Adipocyte (in vitro differentiated cells): Measurements from ENCODE around the gene RFX3.

Experiments
- DNase-seq: peaks from one replicate; pipeline ENCODE4 v3.0.0-alpha.2; 2015; ENCODE audit warnings: low read depth
- H3K27me3 ChIP-seq: replicated peaks from 2 replicates; pipeline ENCODE4 v1.7.0; 2013; ENCODE audit warnings: mild to moderate bottlenecking, low read length, moderate library complexity; ENCODE audit not compliant: control insufficient read depth, insufficient read depth
- H3K36me3 ChIP-seq: 2 replicates; pipeline ENCODE4 v1.7.0; 2013; ENCODE audit warnings: low read length, mild to moderate bottlenecking, moderate library complexity; ENCODE audit not compliant: control insufficient read depth, insufficient read depth, severe bottlenecking
- H3K4me1 ChIP-seq: 2 replicates; pipeline ENCODE4 v1.7.0; 2013; ENCODE audit warnings: mild to moderate bottlenecking, low read length, moderate library complexity; ENCODE audit not compliant: control insufficient read depth, insufficient read depth
- H3K4me3 ChIP-seq: 2 replicates; pipeline ENCODE4 v1.7.0; 2013; ENCODE audit warnings: mild to moderate bottlenecking, low read length, moderate library complexity
- H3K9ac ChIP-seq: 2 replicates; pipeline ENCODE4 v1.7.0; 2013; ENCODE audit warnings: mild to moderate bottlenecking, low read length, moderate library complexity
- H3K9me3 ChIP-seq: 2 replicates; pipeline ENCODE4 v1.7.0; 2013; ENCODE audit warnings: mild to moderate bottlenecking, low read length, moderate library complexity; ENCODE audit not compliant: control insufficient read depth

The RFX3 gene

GRCh38 chr9:3271157-3271556, 254.6 kb downstream of the RFX3 start:
- Histone ChIP-seq H3K27me3 (no peaks in the 10 kb centered on the region), H3K9me3 (no peaks in the 10 kb centered on the region), H3K9ac (no peak overlapping the region), H3K36me3 (no peaks in the 10 kb centered on the region), H3K4me3 (no peak overlapping the region), H3K4me1 (no peaks in the 10 kb centered on the region)
- DNase-seq, result no peak

- Histone ChIP-seq H3K27me3 (no peaks in the 10 kb centered on the region), H3K9me3 (no peaks in the 10 kb centered on the region), H3K4me3 (no peak overlapping the region), H3K4me1 (no peaks in the 10 kb centered on the region), H3K9ac (no peak overlapping the region), H3K36me3 (no peaks in the 10 kb centered on the region)
- no peak for DNase-seq
Observed at GRCh38 chr9:3268223-3268622, 257.6 kb downstream of the RFX3 start.

GRCh38 chr9:3263698-3264097, 262.1 kb downstream of the RFX3 start:
- Histone ChIP-seq H3K9ac (no peak overlapping the region), H3K27me3 (no peaks in the 10 kb centered on the region), H3K9me3 (no peaks in the 10 kb centered on the region), H3K4me1 (no peaks in the 10 kb centered on the region), H3K36me3 (no peaks in the 10 kb centered on the region), H3K4me3 (no peak overlapping the region)
- no peak for DNase-seq

GRCh38 chr9:3262826-3263529, 262.8 kb downstream of the RFX3 start:
- Histone ChIP-seq H3K36me3 (no peaks in the 10 kb centered on the region), H3K9me3 (no peaks in the 10 kb centered on the region), H3K4me3 (no peak overlapping the region), H3K27me3 (no peaks in the 10 kb centered on the region), H3K4me1 (no peaks in the 10 kb centered on the region), H3K9ac (no peak overlapping the region)
- DNase-seq, result no peak

GRCh38 chr9:3261484-3261883, 264.3 kb downstream of the RFX3 start:
- no peaks in the 10 kb centered on the region for H3K27me3 ChIP-seq
- no peak overlapping the region for H3K4me3 ChIP-seq
- H3K9ac ChIP-seq, result no peak overlapping the region
- no peak for DNase-seq
- no peaks in the 10 kb centered on the region for H3K36me3 ChIP-seq
- H3K9me3 ChIP-seq, result no peaks in the 10 kb centered on the region
- peaks cover 8% of the 10 kb centered on the region for H3K4me1 ChIP-seq

- Histone ChIP-seq H3K4me3 (no peak overlapping the region), H3K9ac (no peak overlapping the region), H3K36me3 (no peaks in the 10 kb centered on the region), H3K9me3 (no peaks in the 10 kb centered on the region), H3K27me3 (no peaks in the 10 kb centered on the region), H3K4me1 (peaks cover 11% of the 10 kb centered on the region)
- DNase-seq, result peak; percentile 45
Observed at GRCh38 chr9:3256571-3257330, 269.1 kb downstream of the RFX3 start.

GRCh38 chr9:3251309-3251708, 274.5 kb downstream of the RFX3 start:
- no peak for DNase-seq
- Histone ChIP-seq H3K9ac (no peak overlapping the region), H3K4me3 (no peak overlapping the region), H3K27me3 (no peaks in the 10 kb centered on the region), H3K4me1 (peaks cover under 1% of the 10 kb centered on the region), H3K36me3 (no peaks in the 10 kb centered on the region), H3K9me3 (no peaks in the 10 kb centered on the region)

- no peaks in the 10 kb centered on the region for H3K9me3 ChIP-seq
- no peaks in the 10 kb centered on the region for H3K4me1 ChIP-seq
- no peak overlapping the region for H3K9ac ChIP-seq
- no peak for DNase-seq
- no peaks in the 10 kb centered on the region for H3K36me3 ChIP-seq
- no peak overlapping the region for H3K4me3 ChIP-seq
- no peaks in the 10 kb centered on the region for H3K27me3 ChIP-seq
Observed at GRCh38 chr9:3250741-3251140, 275.1 kb downstream of the RFX3 start.

- Histone ChIP-seq H3K9me3 (no peaks in the 10 kb centered on the region), H3K9ac (no peak overlapping the region), H3K4me1 (no peaks in the 10 kb centered on the region), H3K27me3 (no peaks in the 10 kb centered on the region), H3K36me3 (no peaks in the 10 kb centered on the region), H3K4me3 (no peak overlapping the region)
- DNase-seq, result no peak
Observed at GRCh38 chr9:3247211-3247610, 278.6 kb downstream of the RFX3 start.

- no peak for DNase-seq
Observed at GRCh38 chr9:3246241-3246640, 279.6 kb downstream of the RFX3 start.

GRCh38 chr9:3244963-3245653, 280.7 kb downstream of the RFX3 start:
- Histone ChIP-seq H3K4me3 (no peak overlapping the region), H3K4me1 (peaks cover 7% of the 10 kb centered on the region), H3K27me3 (no peaks in the 10 kb centered on the region), H3K9me3 (no peaks in the 10 kb centered on the region), H3K9ac (no peak overlapping the region), H3K36me3 (no peaks in the 10 kb centered on the region)
- no peak for DNase-seq

More at GRCh38 chr9:3246241-3246640, 279.6 kb downstream of the RFX3 start:
- H3K36me3 ChIP-seq, result no peaks in the 10 kb centered on the region
- H3K4me1 ChIP-seq, result peaks cover 3% of the 10 kb centered on the region
- no peaks in the 10 kb centered on the region for H3K27me3 ChIP-seq
- no peaks in the 10 kb centered on the region for H3K9me3 ChIP-seq
- no peak overlapping the region for H3K4me3 ChIP-seq
- no peak overlapping the region for H3K9ac ChIP-seq
